Spleen (tissue), 13 donors: ENCODE measurements around the gene DNAI2. TPM values are rescaled to one million over a fixed set of nuclear protein-coding genes. Genes with fewer than 3 reads are reported as not detected.
A peak's percentile ranks its signal among the peaks of the same experiment; 100 is the strongest.

Source experiments
- DNase-seq: peaks from one replicate; pipeline ENCODE4 v3.0.0-alpha.2; 2020
- H3K27ac ChIP-seq, 8 donors: fragments of 200-600 bp; sonication (generic) in 7 of 8; 1 replicate in 4 of 8; 2 replicates in 4 of 8; pipeline versions ENCODE4 v1.5.0 to v1.8.0; 2016 to 2021; ENCODE audit warnings: inconsistent platforms in 4 of 8, mild to moderate bottlenecking in 4 of 8, moderate library complexity in 1 of 8
- H3K27me3 ChIP-seq, 7 donors: fragments of 200-600 bp; sonication (generic) in 6 of 7; replicated peaks in 1 of 7; 1 replicate in 4 of 7; 2 replicates in 3 of 7; pipeline versions ENCODE4 v1.5.0 to v1.8.0; 2016 to 2021; ENCODE audit warnings: inconsistent platforms in 3 of 7, mild to moderate bottlenecking in 1 of 7
- H3K36me3 ChIP-seq, 6 donors: fragments of 200-600 bp; sonication (generic) in 5 of 6; 1 replicate in 4 of 6; 2 replicates in 2 of 6; pipeline versions ENCODE4 v1.5.0 to v1.8.0; 2016 to 2021; ENCODE audit warnings: inconsistent platforms in 2 of 6
- H3K4me1 ChIP-seq, 6 donors: fragments of 200-600 bp; sonication (generic) in 5 of 6; 1 replicate in 3 of 6; 2 replicates in 3 of 6; pipeline versions ENCODE4 v1.5.0 to v1.8.0; 2016 to 2021; ENCODE audit warnings: inconsistent platforms in 3 of 6
- H3K4me3 ChIP-seq, 8 donors: fragments of 200-600 bp; sonication (generic) in 7 of 8; 1 replicate in 4 of 8; 2 replicates in 4 of 8; pipeline versions ENCODE4 v1.5.0 to v1.8.0; 2016 to 2021; ENCODE audit warnings: inconsistent platforms in 4 of 8, mild to moderate bottlenecking in 4 of 8, moderate library complexity in 2 of 8
- H3K9me3 ChIP-seq, 8 donors: fragments of 200-600 bp; sonication (generic) in 7 of 8; 1 replicate in 4 of 8; 2 replicates in 4 of 8; pipeline versions ENCODE4 v1.5.0 to v1.8.0; 2016 to 2021; ENCODE audit warnings: inconsistent platforms in 4 of 8
- CTCF ChIP-seq, 11 experiments: fragments of 200-600 bp in 7 of 11; fragments of 450-650 bp in 4 of 11; sonication (generic) in 4 of 11; IDR thresholded peaks in 8 of 11; conservative IDR thresholded peaks in 3 of 11; 1 replicate in 7 of 11; 2 replicates in 4 of 11; pipeline versions ENCODE4 v1.4.0 to v1.8.0; 2016 to 2021; ENCODE audit warnings: antibody characterized with exemption in 11 of 11, inconsistent platforms in 4 of 11, mild to moderate bottlenecking in 1 of 11
- POLR2A ChIP-seq, 3 donors: fragments of 450-650 bp; IDR thresholded peaks; one replicate each; pipeline ENCODE4 v1.5.1; 2017; ENCODE audit warnings: antibody characterized with exemption in 3 of 3, mild to moderate bottlenecking in 1 of 3
- POLR2AphosphoS5 ChIP-seq, 3 donors: sonication (generic); formaldehyde crosslinking; IDR thresholded peaks; one replicate each; pipeline ENCODE4 v1.5.1; 2017; ENCODE audit warnings: antibody characterized with exemption in 3 of 3
- WGBS, 5 donors: extraction: QIAGEN DNeasy Blood & Tissue Kit in 3 of 5; methylation state at CpG; one replicate each; pipeline versions ENCODE4 v1.1.5 to v1.1.7; 2013 to 2018; 5-methylcytosine and 5-hydroxymethylcytosine counted together
- intact Hi-C: fragments of 100-400 bp; cut with DNase I; formaldehyde crosslinking; loops from one replicate; pipeline ENCODE4 v1.15.0; 2023; ENCODE audit warnings: low total_unique reads
- long read RNA-seq, 2 donors: transcript quantifications; one replicate each; lab custom pipeline, GENCODE V29; 2026
- polyA plus RNA-seq, 3 donors: library from polyadenylated mRNA; stranded (reverse); fragments of 200-250 nt; gene quantifications; one replicate each; pipeline ENCODE4 v1.2.1, GENCODE V29; 2013
- total RNA-seq, 7 donors: library from RNA; depleted of rRNA in 3 of 7; stranded (reverse); fragments of >200 nt in 3 of 7; fragmentation: NEBNext Ultra II Directional in 4 of 7; extraction: Animal tissue kit (Norgen Biotek cat#: 25700) in 4 of 7; gene quantifications; one replicate each; pipeline versions ENCODE4 v1.1.0 to v1.2.1, GENCODE V29; 2016 to 2021
- donor health status: healthy with polysubstance abuse.
- donor health status: DM: no; HTN: no; CAD: no; lungs with moderate emphysema.
- donor health status: DM: no; HTN: no; CAD: no.
- donor health status: Bipolar disorder and iron deficiency.
- donor health status: healthy.
- donor health status: DM: no; HTN: no; CAD: no.
- donor health status: DM: yes; HTN: yes; CAD: no.

Gene DNAI2
- under 1 TPM in 3 of 7 donors, not detected in 4; 0.23 to 0.67 (median 0.29) TPM for total RNA-seq
- under 1 TPM in 2 of 3 donors, not detected in 1; 0.35 to 0.72 TPM for polyA plus RNA-seq
- long read RNA-seq, donor 1 = 0 reads
- long read RNA-seq, donor 2 = 0 reads

GRCh38 chr17:74274060-74274708, at the start of gene DNAI2:
DNAI2 (plus strand) TSS chr17:74274234; CDS start chr17:74281818, 7,584 bp downstream.
- intact Hi-C loops = no loop called here
- H3K4me1 ChIP-seq = peaks cover 13 to 35% (median 19%) of the 10 kb centered on the region in 6 donors
- H3K9me3 ChIP-seq = no peaks in the 10 kb centered on the region
- peaks cover 0 to 50% (median 0%) of the 10 kb centered on the region in 7 donors for H3K27me3 ChIP-seq
- peak; percentile 82 for DNase-seq
- peak in 2 of 3 donors; percentile 44 to 58 for TF ChIP-seq POLR2AphosphoS5 (IDR thresholded peaks at IDR 0.05)
- no peak for TF ChIP-seq CTCF (IDR thresholded peaks at IDR 0.05 in 8 of 11, conservative IDR thresholded peaks at IDR 0.05 in 3 of 11)
- TF ChIP-seq POLR2A (IDR thresholded peaks at IDR 0.05) = no peak
- H3K27ac ChIP-seq = no peak within 1 kb of the TSS
- peak within 1 kb of the TSS in 2 of 8 donors; percentile 10 to 50 for H3K4me3 ChIP-seq
- 8 to 14% (median 8%) methylated on average over 30 to 33 of the region's 33 CpGs for WGBS, 5 donors
- no peaks in the 10 kb centered on the region for H3K36me3 ChIP-seq

GRCh38 chr17:74224959-74225725, 48.9 kb upstream of the DNAI2 start:
- no peak for DNase-seq
- H3K4me3 ChIP-seq = no peak overlapping the region
- WGBS, 5 donors = 89 to 97% (median 93%) methylated on average over 20 of the region's 20 CpGs
- peaks cover 0 to 31% (median 0%) of the 10 kb centered on the region in 6 donors for H3K36me3 ChIP-seq
- no peaks in the 10 kb centered on the region for H3K9me3 ChIP-seq
- TF ChIP-seq CTCF (IDR thresholded peaks at IDR 0.05 in 8 of 11, conservative IDR thresholded peaks at IDR 0.05 in 3 of 11) (no peak), POLR2A (IDR thresholded peaks at IDR 0.05) (no peak), POLR2AphosphoS5 (IDR thresholded peaks at IDR 0.05) (no peak)
- intact Hi-C loops = no loop called here
- no peak overlapping the region for H3K27ac ChIP-seq
- H3K4me1 ChIP-seq = peaks cover 0 to 15% (median 8%) of the 10 kb centered on the region in 6 donors
- no peaks in the 10 kb centered on the region for H3K27me3 ChIP-seq

- TF ChIP-seq POLR2A (IDR thresholded peaks at IDR 0.05) (no peak), POLR2AphosphoS5 (IDR thresholded peaks at IDR 0.05) (no peak), CTCF (IDR thresholded peaks at IDR 0.05 in 8 of 11, conservative IDR thresholded peaks at IDR 0.05 in 3 of 11) (no peak)
- Histone ChIP-seq H3K27ac (no peak overlapping the region), H3K4me3 (no peak overlapping the region), H3K36me3 (peaks cover 0 to 42% (median 0%) of the 10 kb centered on the region in 6 donors), H3K9me3 (no peaks in the 10 kb centered on the region), H3K4me1 (peaks cover 0 to 15% (median 8%) of the 10 kb centered on the region in 6 donors), H3K27me3 (no peaks in the 10 kb centered on the region)
- no peak for DNase-seq
- 54 to 64% (median 60%) methylated on average over 6 of the region's 6 CpGs for WGBS, 5 donors
- intact Hi-C loops = no loop called here
Measured at GRCh38 chr17:74226252-74226651, 47.8 kb upstream of the DNAI2 start.
